ENCODE measurements around the gene CYP8B1.
"Not testable (repeated sequence)": the region's sequence is repeated elsewhere in the genome, so short reads cannot be mapped to it uniquely, and the experiment has no call there.

The CYP8B1 gene

GRCh38 chr3:42884324-42884723, 8.6 kb upstream of the CYP8B1 start:
- no peak for DNase-seq

GRCh38 chr3:42883251-42883930, 7.7 kb upstream of the CYP8B1 start:
- not testable (repeated sequence) for DNase-seq

- peak; percentile 68 to 84 (median 74) for DNase-seq
These were observed 5.1 kb upstream of the CYP8B1 start for GRCh38 chr3:42880601-42881451.

GRCh38 chr3:42880183-42880582, 4.5 kb upstream of the CYP8B1 start:
- no peak for DNase-seq

- no peak for DNase-seq
These were observed 2.2 kb upstream of the CYP8B1 start for GRCh38 chr3:42877881-42878280.

- no peak for DNase-seq
These were observed 1.5 kb upstream of the CYP8B1 start for GRCh38 chr3:42876940-42877720.

- DNase-seq, result no peak
These were observed 722 bp upstream of the CYP8B1 start for GRCh38 chr3:42876401-42876800.

- no peak for DNase-seq
These were observed 930 bp downstream of the CYP8B1 start for GRCh38 chr3:42874749-42875148.

- DNase-seq, result no peak
These were observed 2.3 kb downstream of the CYP8B1 start for GRCh38 chr3:42873221-42873982.

- no peak for DNase-seq
These were observed 3.0 kb downstream of the CYP8B1 start for GRCh38 chr3:42872718-42873117.

- no peak for DNase-seq
These were observed 4.0 kb downstream of the CYP8B1 start for GRCh38 chr3:42871592-42872196.

- DNase-seq, result no peak
These were observed 6.8 kb downstream of the CYP8B1 start for GRCh38 chr3:42868841-42869240.

- DNase-seq, result no peak
These were observed 8.5 kb downstream of the CYP8B1 start for GRCh38 chr3:42867138-42867537.

- no peak for DNase-seq
These were observed 10.4 kb downstream of the CYP8B1 start for GRCh38 chr3:42865256-42865655.

- DNase-seq, result no peak
These were observed 11.2 kb downstream of the CYP8B1 start for GRCh38 chr3:42864321-42864950.

- no peak for DNase-seq
These were observed 19.1 kb downstream of the CYP8B1 start for GRCh38 chr3:42856544-42856943.

- DNase-seq, result no peak
These were observed 19.9 kb downstream of the CYP8B1 start for GRCh38 chr3:42855547-42856380.

- DNase-seq, result no peak
These were observed 20.5 kb downstream of the CYP8B1 start for GRCh38 chr3:42855219-42855546.

GRCh38 chr3:42853739-42854302, 21.9 kb downstream of the CYP8B1 start:
- no peak for DNase-seq

- DNase-seq, result no peak
These were observed 22.6 kb downstream of the CYP8B1 start for GRCh38 chr3:42853056-42853455.

GRCh38 chr3:42852441-42852840, 23.2 kb downstream of the CYP8B1 start:
- DNase-seq, result no peak

All from activated CD4-positive, CD25-positive, alpha-beta regulatory T cell (primary cell).